ENCODE data around the gene CCNG1.

- no peak for TF ChIP-seq CTCF (IDR thresholded peaks at IDR 0.05)
- no peak for TF ChIP-seq POLR2A (IDR thresholded peaks at IDR 0.05)
- TF ChIP-seq POLR2AphosphoS5 (IDR thresholded peaks at IDR 0.05): no peak
Measured at GRCh38 chr5:163433271-163433670, 4.1 kb upstream of the CCNG1 start.
